GM12891 (cell line): ENCODE measurements around the gene PRR35.

ENCODE experiments used
- POLR2A ChIP-seq: IDR thresholded peaks from 2 replicates; pipeline ENCODE4 v1.6.1; 2011; ENCODE audit warnings: low read depth, low read length, control low read depth
- POLR2AphosphoS5 ChIP-seq: IDR thresholded peaks from 2 replicates; pipeline ENCODE4 v1.6.1; 2011; ENCODE audit warnings: low read depth, low read length, control low read depth

DNA sequence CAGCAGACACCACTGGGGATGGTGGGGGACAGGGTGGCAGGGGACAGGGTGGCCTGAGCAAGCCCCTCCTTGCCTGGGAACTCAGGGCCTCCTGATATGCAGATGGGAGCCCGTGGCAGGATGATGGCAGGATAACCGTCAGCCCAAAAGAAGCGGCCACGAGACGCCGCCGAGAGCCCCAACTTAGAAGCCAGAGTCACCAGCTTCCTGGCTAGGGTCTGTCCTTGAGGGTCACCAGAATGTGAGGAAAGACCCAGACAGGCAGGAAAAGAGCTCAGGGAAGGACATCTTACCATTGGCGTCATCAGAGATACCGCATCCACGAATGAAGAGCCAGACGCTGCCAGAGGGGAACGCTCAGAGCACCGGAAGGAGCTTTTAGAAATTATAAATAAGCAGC is 49.1 kb downstream of the PRR35 start:
- no peak for TF ChIP-seq POLR2AphosphoS5
- no peak for TF ChIP-seq POLR2A
